ENCODE measurements around the gene CPNE1. TPM values are rescaled to one million over a fixed set of nuclear protein-coding genes. Genes with fewer than 3 reads are reported as not detected.

The CPNE1 gene
- total RNA-seq, 1 experiment from 2014 or later, result 155 TPM

GRCh38 chr20:35702824-35703695 lies 38.4 kb upstream of the CPNE1 start:
- Histone ChIP-seq H3K18ac (ENCODE audit: insufficient read length, low read depth, low read length) (no peak overlapping the region), H4K20me1 (ENCODE audit: control insufficient read depth, insufficient read depth, insufficient read length) (no peaks in the 10 kb centered on the region), H3K4ac (ENCODE audit: low read depth, low read length) (no peak overlapping the region), H3K9ac (ENCODE audit: extremely low read depth, insufficient read length, low read length) (no peak overlapping the region), H3K79me2 (ENCODE audit: insufficient read depth, low read length) (no peaks in the 10 kb centered on the region), H2AK5ac (ENCODE audit: insufficient read length, low read length) (no peak overlapping the region), H4K5ac (ENCODE audit: insufficient read length, low read depth, low read length) (no peak overlapping the region), H3K23me2 (ENCODE audit: insufficient read length, low read depth, low read length, poor library complexity, severe bottlenecking) (peaks cover 8% of the 10 kb centered on the region), H2BK5ac (ENCODE audit: insufficient read length, low read length) (no peak overlapping the region), H3K4me2 (ENCODE audit: insufficient read depth, insufficient read length, low read length) (no peak overlapping the region), H2BK12ac (ENCODE audit: insufficient read length, low read depth, low read length) (no peak overlapping the region), H3K14ac (ENCODE audit: insufficient read depth, low read length) (no peak overlapping the region), H3K27me3 (ENCODE audit: insufficient read depth, low read length) (no peaks in the 10 kb centered on the region), H2BK120ac (ENCODE audit: low read depth, low read length, poor library complexity, severe bottlenecking) (no peak overlapping the region), H3K23ac (ENCODE audit: insufficient read length, low read depth, low read length) (no peak overlapping the region), H2BK20ac (ENCODE audit: low read depth, low read length, poor library complexity, severe bottlenecking) (no peak overlapping the region), H2AFZ (ENCODE audit: low read length) (no peak overlapping the region), H3T11ph (ENCODE audit: low read length) (no peak overlapping the region), H4K8ac (replicated peaks; ENCODE audit: insufficient read length, low read depth, low read length) (no peak overlapping the region), H2BK15ac (ENCODE audit: low read depth, low read length) (no peak overlapping the region), H3K9me3 (ENCODE audit: control insufficient read depth, low read depth, low read length) (no peaks in the 10 kb centered on the region), H3K27ac (ENCODE audit: insufficient read length, low read depth, low read length) (no peak overlapping the region), H3K56ac (ENCODE audit: insufficient read length, low read depth, low read length) (no peak overlapping the region), H4K91ac (ENCODE audit: insufficient read length, low read depth, low read length) (no peak overlapping the region), H3K4me1 (ENCODE audit: insufficient read depth, low read length) (no peaks in the 10 kb centered on the region), H3K79me1 (ENCODE audit: insufficient read depth, low read depth, low read length, poor library complexity, severe bottlenecking) (no peaks in the 10 kb centered on the region)
- TF ChIP-seq CTCF (conservative IDR thresholded peaks at IDR 0.05), result no peak
- no peaks in the 10 kb centered on the region for H3K9me3 Mint-ChIP-seq
- H3K36me3 Mint-ChIP-seq (ENCODE audit: insufficient read depth in 1 of 3, low read depth in 3 of 3), result peaks cover 27 to 59% (median 47%) of the 10 kb centered on the region in 3 experiments; a peak in 6 of 7 replicates
- no CpG with 5 or more reads among the region's 4 CpGs for WGBS (ENCODE audit: extremely low coverage, insufficient read length, low lambda C conversion rate)
- no peak overlapping the region for H3K4me3 Mint-ChIP-seq
- peaks cover 2% of the 10 kb centered on the region; the same call in 1 of the 2 replicates for H3K27me3 Mint-ChIP-seq (ENCODE audit: low read depth)
- DNase-seq, result no peak
- peak overlapping the region in 1 of 3 experiments; percentile 95; a peak in 2 of 7 replicates for H3K27ac Mint-ChIP-seq
- H3K4me1 Mint-ChIP-seq, result peaks cover 10 to 12% of the 10 kb centered on the region in 2 experiments

All from H9 (cell line).